Tibial nerve (tissue), 4 donors: ENCODE results near the gene MTMR10. TPM values are rescaled to one million over a fixed set of nuclear protein-coding genes. Genes with fewer than 3 reads are reported as not detected.

Source experiments
- DNase-seq, 2 donors: peaks; one replicate each; pipeline ENCODE4 v3.0.0-alpha.2; 2019; ENCODE audit warnings: low spot score in 2 of 2
- H3K27ac ChIP-seq, 4 donors: fragments of 200-600 bp; sonication (generic) in 3 of 4; one replicate each; pipeline ENCODE4 v1.5.1; 2017 to 2019; ENCODE audit warnings: mild to moderate bottlenecking in 1 of 4
- H3K27me3 ChIP-seq, 2 donors: fragments of 200-600 bp; sonication (generic) in 1 of 2; one replicate each; pipeline versions ENCODE4 v1.5.1 to v1.6.0; 2017 to 2019
- H3K36me3 ChIP-seq, 3 donors: fragments of 200-600 bp; sonication (generic); one replicate each; pipeline ENCODE4 v1.5.1; 2018 to 2019
- H3K4me1 ChIP-seq, 4 donors: fragments of 200-600 bp; sonication (generic) in 3 of 4; one replicate each; pipeline ENCODE4 v1.5.1; 2017 to 2019
- H3K4me3 ChIP-seq, 4 donors: fragments of 200-600 bp; sonication (generic) in 3 of 4; one replicate each; pipeline ENCODE4 v1.5.1; 2017 to 2019; ENCODE audit warnings: mild to moderate bottlenecking in 1 of 4, moderate library complexity in 1 of 4
- H3K9me3 ChIP-seq, 4 donors: fragments of 200-600 bp; sonication (generic) in 3 of 4; one replicate each; pipeline ENCODE4 v1.5.1; 2017 to 2019
- EP300 ChIP-seq, 2 donors: sonication (generic); formaldehyde crosslinking; IDR thresholded peaks; one replicate each; pipeline ENCODE4 v1.6.1; 2017; ENCODE audit warnings: antibody characterized with exemption in 2 of 2, mild to moderate bottlenecking in 1 of 2
- POLR2A ChIP-seq, 2 donors: fragments of 450-650 bp; IDR thresholded peaks; one replicate each; pipeline ENCODE4 v1.6.1; 2017; ENCODE audit warnings: antibody characterized with exemption in 2 of 2, mild to moderate bottlenecking in 2 of 2, moderate library complexity in 2 of 2
- WGBS, 2 donors: methylation state at CpG; one replicate each; pipeline ENCODE4 v1.1.5; 2018; 5-methylcytosine and 5-hydroxymethylcytosine counted together
- total RNA-seq, 4 donors: library from RNA; depleted of rRNA; stranded (reverse); fragments of >200 nt; gene quantifications; one replicate each; pipeline ENCODE4 v1.1.0, GENCODE V29; 2016
- TF ChIP-seq, protein P1 (sequence below), 5 experiments: fragments of 200-600 bp in 3 of 5; fragments of 450-650 bp in 2 of 5; sonication (generic) in 3 of 5; IDR thresholded peaks; one replicate each; pipeline ENCODE4 v1.5.1; 2016 to 2019; ENCODE audit warnings: antibody characterized with exemption in 5 of 5, mild to moderate bottlenecking in 3 of 5, moderate library complexity in 2 of 5

The MTMR10 gene
- total RNA-seq, 4 donors from 2014 or later = 44.4 to 58.6 (median 53.8) TPM

DNA sequence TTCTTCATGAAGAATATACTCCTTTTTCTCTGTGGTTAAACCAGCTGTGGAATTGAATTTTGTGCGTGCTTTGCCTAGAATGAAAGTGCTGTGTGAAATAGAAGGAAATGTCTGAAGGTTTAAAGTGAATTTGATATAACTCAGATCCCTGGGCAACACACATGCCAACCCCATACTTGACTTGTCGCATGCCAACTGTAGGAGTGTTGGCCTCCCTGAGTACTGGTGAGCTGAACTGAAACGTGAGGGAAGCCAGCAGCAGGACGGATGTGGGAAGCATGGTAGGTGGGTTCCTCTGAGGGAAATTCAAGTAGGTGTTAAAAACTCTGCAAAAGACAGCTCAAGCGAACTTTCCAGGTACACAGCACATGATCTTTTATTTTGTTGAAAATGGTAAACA lies 73.1 kb downstream of the MTMR10 start:
- WGBS, 2 donors = 85 to 90% methylated on average over 5 of the region's 5 CpGs
- no peak for TF ChIP-seq EP300 (IDR thresholded peaks at IDR 0.05)
- TF ChIP-seq, protein P1, sequence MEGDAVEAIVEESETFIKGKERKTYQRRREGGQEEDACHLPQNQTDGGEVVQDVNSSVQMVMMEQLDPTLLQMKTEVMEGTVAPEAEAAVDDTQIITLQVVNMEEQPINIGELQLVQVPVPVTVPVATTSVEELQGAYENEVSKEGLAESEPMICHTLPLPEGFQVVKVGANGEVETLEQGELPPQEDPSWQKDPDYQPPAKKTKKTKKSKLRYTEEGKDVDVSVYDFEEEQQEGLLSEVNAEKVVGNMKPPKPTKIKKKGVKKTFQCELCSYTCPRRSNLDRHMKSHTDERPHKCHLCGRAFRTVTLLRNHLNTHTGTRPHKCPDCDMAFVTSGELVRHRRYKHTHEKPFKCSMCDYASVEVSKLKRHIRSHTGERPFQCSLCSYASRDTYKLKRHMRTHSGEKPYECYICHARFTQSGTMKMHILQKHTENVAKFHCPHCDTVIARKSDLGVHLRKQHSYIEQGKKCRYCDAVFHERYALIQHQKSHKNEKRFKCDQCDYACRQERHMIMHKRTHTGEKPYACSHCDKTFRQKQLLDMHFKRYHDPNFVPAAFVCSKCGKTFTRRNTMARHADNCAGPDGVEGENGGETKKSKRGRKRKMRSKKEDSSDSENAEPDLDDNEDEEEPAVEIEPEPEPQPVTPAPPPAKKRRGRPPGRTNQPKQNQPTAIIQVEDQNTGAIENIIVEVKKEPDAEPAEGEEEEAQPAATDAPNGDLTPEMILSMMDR (IDR thresholded peaks at IDR 0.05) = no peak
- no peak for TF ChIP-seq POLR2A (IDR thresholded peaks at IDR 0.05)
- H3K36me3 ChIP-seq = peaks cover 0 to 66% (median 6%) of the 10 kb centered on the region in 3 donors
- no peak overlapping the region for H3K27ac ChIP-seq
- H3K4me3 ChIP-seq = no peak overlapping the region
- no peaks in the 10 kb centered on the region for H3K27me3 ChIP-seq
- H3K4me1 ChIP-seq = peaks cover 0 to 25% (median 9%) of the 10 kb centered on the region in 4 donors
- DNase-seq = no peak
- H3K9me3 ChIP-seq = no peaks in the 10 kb centered on the region

DNA sequence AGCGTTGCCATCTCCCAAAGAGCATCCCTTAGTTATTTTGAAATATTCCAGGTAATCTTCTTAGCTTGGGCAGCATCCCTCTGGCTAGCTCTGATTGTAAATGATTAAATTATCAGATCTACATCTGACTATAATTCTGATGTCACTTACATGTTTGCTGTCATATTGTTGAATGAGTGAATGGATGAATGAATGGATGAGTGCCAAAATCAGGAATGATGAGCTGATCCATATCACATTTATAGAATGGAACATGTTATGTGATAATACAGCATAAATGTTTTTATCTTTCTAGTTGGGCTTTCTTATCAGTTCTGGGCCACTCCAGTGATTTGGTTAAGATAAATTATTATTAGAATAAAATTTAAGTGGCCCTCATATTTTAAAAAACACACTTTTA lies 73.8 kb downstream of the MTMR10 start:
- no peak for TF ChIP-seq POLR2A (IDR thresholded peaks at IDR 0.05)
- no peak for TF ChIP-seq EP300 (IDR thresholded peaks at IDR 0.05)
- TF ChIP-seq, protein P1 (IDR thresholded peaks at IDR 0.05) = no peak
- WGBS, 2 donors = 95 to 97% methylated on average over 1 of the region's 1 CpG

DNA sequence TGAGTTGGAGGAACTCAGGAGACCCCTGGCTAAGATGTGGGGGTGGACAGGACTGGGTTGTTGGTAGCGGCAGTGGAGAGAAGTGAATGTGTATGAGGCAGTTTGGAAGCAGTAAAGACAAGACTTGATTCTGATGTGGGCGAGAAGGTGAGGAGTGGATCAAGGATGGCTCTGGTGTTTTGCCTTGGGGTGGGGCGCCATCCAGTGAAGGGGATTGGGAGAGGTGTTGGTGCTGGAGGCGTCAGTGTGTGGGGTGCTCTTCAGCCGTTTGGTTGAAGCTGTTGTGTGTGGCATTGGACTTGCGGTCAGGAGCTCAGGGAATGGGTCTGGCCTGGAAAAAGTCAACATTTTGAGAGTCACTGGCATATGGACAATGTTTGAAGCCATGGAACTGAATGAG lies 74.4 kb downstream of the MTMR10 start:
- Histone ChIP-seq H3K36me3 (peaks cover 0 to 74% (median 6%) of the 10 kb centered on the region in 3 donors), H3K9me3 (no peaks in the 10 kb centered on the region), H3K4me1 (peaks cover 0 to 12% (median 7%) of the 10 kb centered on the region in 4 donors), H3K27ac (no peak overlapping the region), H3K4me3 (no peak overlapping the region), H3K27me3 (no peaks in the 10 kb centered on the region)
- 68 to 83% methylated on average over 6 of the region's 6 CpGs for WGBS, 2 donors
- TF ChIP-seq, protein P1 (IDR thresholded peaks at IDR 0.05) = no peak
- TF ChIP-seq EP300 (IDR thresholded peaks at IDR 0.05) = no peak
- TF ChIP-seq POLR2A (IDR thresholded peaks at IDR 0.05) = no peak
- DNase-seq = no peak

More for the DNA sequence above, 73.8 kb downstream of the MTMR10 start:
- Histone ChIP-seq H3K4me1 (peaks cover 0 to 18% (median 9%) of the 10 kb centered on the region in 4 donors), H3K36me3 (peaks cover 0 to 69% (median 6%) of the 10 kb centered on the region in 3 donors), H3K27ac (no peak overlapping the region), H3K4me3 (no peak overlapping the region), H3K9me3 (no peaks in the 10 kb centered on the region), H3K27me3 (no peaks in the 10 kb centered on the region)
- no peak for DNase-seq

DNA sequence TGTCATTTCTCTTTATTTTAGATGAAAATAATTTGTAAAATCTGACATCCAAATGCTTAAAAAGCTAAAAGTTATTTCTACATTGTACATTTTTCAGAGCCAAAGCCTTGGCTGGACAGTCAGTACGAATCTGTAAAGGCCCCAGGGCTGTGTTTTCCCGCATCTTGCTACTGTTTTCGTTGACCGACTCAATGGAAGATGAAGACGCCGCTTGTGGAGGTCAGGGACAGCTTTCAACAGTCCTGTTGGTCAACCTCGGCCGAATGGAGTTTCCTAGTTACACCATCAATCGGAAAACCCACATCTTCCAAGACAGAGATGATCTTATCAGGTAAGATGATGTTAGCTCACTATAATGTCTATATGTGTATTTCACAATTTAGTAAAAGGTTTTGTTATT lies 77.7 kb downstream of the MTMR10 start:
- H3K36me3 ChIP-seq = peaks cover 0 to 85% (median 3%) of the 10 kb centered on the region in 3 donors
- H3K27ac ChIP-seq = no peak overlapping the region
- peaks cover 0 to 2% of the 10 kb centered on the region in 2 donors for H3K27me3 ChIP-seq
- no peaks in the 10 kb centered on the region for H3K9me3 ChIP-seq
- TF ChIP-seq, protein P1 (IDR thresholded peaks at IDR 0.05) = no peak
- TF ChIP-seq POLR2A (IDR thresholded peaks at IDR 0.05) (no peak), EP300 (IDR thresholded peaks at IDR 0.05) (no peak)
- 96 to 98% methylated on average over 9 of the region's 9 CpGs for WGBS, 2 donors
- no peaks in the 10 kb centered on the region for H3K4me1 ChIP-seq
- no peak overlapping the region for H3K4me3 ChIP-seq
- no peak for DNase-seq

DNA sequence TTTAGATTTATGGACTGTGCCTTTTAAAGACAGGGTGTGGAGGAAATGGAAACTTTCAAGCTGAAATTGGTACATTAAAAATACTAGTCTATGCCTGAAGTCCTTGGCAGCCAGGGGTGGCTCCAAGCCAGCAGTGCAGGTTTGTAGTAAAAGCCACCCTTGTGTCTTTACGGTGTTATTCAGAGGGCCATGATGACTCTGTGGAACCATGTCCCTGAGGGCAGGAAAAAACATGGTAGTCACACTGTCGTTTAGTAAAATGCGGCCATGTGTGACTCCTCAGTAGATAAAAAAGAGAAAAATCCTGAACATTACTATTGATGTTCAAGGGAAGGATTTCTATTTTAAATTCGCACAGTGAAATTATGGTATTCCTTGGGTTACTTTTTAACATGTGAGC lies 85.1 kb downstream of the MTMR10 start:
- Histone ChIP-seq H3K4me3 (no peak overlapping the region), H3K36me3 (peaks cover 0 to 43% (median 3%) of the 10 kb centered on the region in 3 donors), H3K9me3 (no peaks in the 10 kb centered on the region), H3K4me1 (peaks cover 0 to 32% (median 0%) of the 10 kb centered on the region in 4 donors), H3K27me3 (peaks cover 0 to 2% of the 10 kb centered on the region in 2 donors), H3K27ac (no peak overlapping the region)
- WGBS, 2 donors = 74 to 76% methylated on average over 4 of the region's 4 CpGs
- no peak for DNase-seq
- TF ChIP-seq EP300 (IDR thresholded peaks at IDR 0.05) (no peak), POLR2A (IDR thresholded peaks at IDR 0.05) (no peak)
- TF ChIP-seq, protein P1 (IDR thresholded peaks at IDR 0.05) = no peak
